Activated CD8-positive, alpha-beta memory T cell treated with anti-CD3 and anti-CD28 coated beads for 24 hours (primary cell): Measurements from ENCODE around the gene GZF1.
A peak's percentile ranks its signal among the peaks of the same experiment; 100 is the strongest.
"Not testable (repeated sequence)": the region's sequence is repeated elsewhere in the genome, so short reads cannot be mapped to it uniquely, and the experiment has no call there.

Experiments used
- DNase-seq: peaks from one replicate; pipeline ENCODE4 v3.0.0-alpha.2; 2020

Gene GZF1

GRCh38 chr20:23347791-23348190 is 14.2 kb upstream of the GZF1 start:
- peak; percentile 15 for DNase-seq

- not testable (repeated sequence) for DNase-seq
These were observed 13.5 kb upstream of the GZF1 start for GRCh38 chr20:23348510-23348909.

GRCh38 chr20:23349338-23350195 is 12.4 kb upstream of the GZF1 start:
- DNase-seq: peak; percentile 64

- DNase-seq: peak; percentile 100
These were observed 11.6 kb upstream of the GZF1 start, which contains the start of gene NXT1 for GRCh38 chr20:23350196-23350903. Gene NXT1 (plus strand): TSS chr20:23350791. CDS start chr20:23354042, 3,251 bp downstream.

- no peak for DNase-seq
These were observed 10.8 kb upstream of the GZF1 start for GRCh38 chr20:23350904-23351838.

GRCh38 chr20:23356203-23356602 is 5.8 kb upstream of the GZF1 start:
- DNase-seq: no peak

- peak; percentile 100 for DNase-seq
These were observed 4.0 kb upstream of the GZF1 start for GRCh38 chr20:23357767-23358562.

GRCh38 chr20:23358563-23358906 is 3.4 kb upstream of the GZF1 start:
- DNase-seq: no peak

GRCh38 chr20:23358923-23359593 is 2.9 kb upstream of the GZF1 start:
- no peak for DNase-seq

GRCh38 chr20:23360531-23360930 is 1.5 kb upstream of the GZF1 start:
- no peak for DNase-seq

- DNase-seq: no peak
These were observed 885 bp upstream of the GZF1 start for GRCh38 chr20:23361119-23361475.

- peak; percentile 71 for DNase-seq
These were observed 642 bp downstream of the GZF1 start for GRCh38 chr20:23362392-23363256.

GRCh38 chr20:23363257-23363649 is 1.3 kb downstream of the GZF1 start:
- DNase-seq: no peak

- no peak for DNase-seq
These were observed 3.6 kb downstream of the GZF1 start for GRCh38 chr20:23365390-23366165.

GRCh38 chr20:23366384-23366783 is 4.4 kb downstream of the GZF1 start:
- no peak for DNase-seq

- DNase-seq: no peak
These were observed 5.8 kb downstream of the GZF1 start for GRCh38 chr20:23367770-23368169.

- DNase-seq: no peak
These were observed 6.5 kb downstream of the GZF1 start for GRCh38 chr20:23368316-23369071.

- no peak for DNase-seq
These were observed 7.3 kb downstream of the GZF1 start for GRCh38 chr20:23369072-23369823.
